A549 (cell line): ENCODE data around the gene PRH1.

ENCODE experiments used
- CEBPB ChIP-seq, 2 experiments: fragments of >200 bp in 1 of 2; sonication (Bioruptor Twin) in 1 of 2; formaldehyde crosslinking in 1 of 2; IDR thresholded peaks; 2 replicates each; pipeline ENCODE4 v1.6.1; 2012 to 2016
- CHD2 ChIP-seq: fragments of 150-350 bp; IDR thresholded peaks from 2 replicates; pipeline ENCODE4 v1.6.1; 2014; ENCODE audit warnings: low read length; ENCODE audit not compliant: partially characterized antibody
- CTCF ChIP-seq: fragments of >200 bp; sonication (Bioruptor Twin); formaldehyde crosslinking; IDR thresholded peaks from 3 replicates; pipeline ENCODE4 v1.5.1; 2016
- NR3C1 ChIP-seq: fragments of >200 bp; sonication (Bioruptor Twin); formaldehyde crosslinking; IDR thresholded peaks from 3 replicates; pipeline ENCODE4 v1.6.1; 2017
- POLR2A ChIP-seq: IDR thresholded peaks from 2 replicates; pipeline ENCODE4 v1.6.1; 2012; ENCODE audit warnings: mild to moderate bottlenecking, low read length
- RFX5 ChIP-seq: fragments of 450-650 bp; IDR thresholded peaks from 2 replicates; pipeline ENCODE4 v1.7.1; 2014; ENCODE audit warnings: antibody characterized with exemption, mild to moderate bottlenecking, moderate library complexity
- TFCP2L1 ChIP-seq: fragments of 250-450 bp; sonication (Bioruptor Pico); IDR thresholded peaks from 2 replicates; pipeline ENCODE4 v1.5.0; 2021; ENCODE audit warnings: mild to moderate bottlenecking
- USF2 ChIP-seq: fragments of 450-650 bp; IDR thresholded peaks from 2 replicates; pipeline ENCODE4 v1.6.1; 2014; ENCODE audit warnings: antibody characterized with exemption

GRCh38 chr12:10851243-10851858 is 32.7 kb downstream of the PRH1 start:
- TF ChIP-seq CHD2 (no peak), USF2 (no peak), CTCF (no peak), CEBPB (IDR thresholded peaks at IDR 0.05) (no peak), NR3C1 (no peak), RFX5 (no peak), TFCP2L1 (CRISPR knock-in tag) (no peak), POLR2A (no peak)
